Left renal pelvis (tissue), 4 donors: ENCODE results near the gene CDCA3. TPM values are rescaled to one million over a fixed set of nuclear protein-coding genes. Genes with fewer than 3 reads are reported as not detected.
"Not testable (repeated sequence)": the region's sequence is repeated elsewhere in the genome, so short reads cannot be mapped to it uniquely, and the experiment has no call there.

Source experiments
- DNase-seq, 4 donors: peaks; one replicate each; pipeline ENCODE4 v3.0.0-alpha.2; 2013; ENCODE audit warnings: low read depth in 4 of 4, low spot score in 3 of 4
- polyA plus RNA-seq, 4 donors: library from polyadenylated mRNA; unstranded; fragments of 120-200 nt; gene quantifications; one replicate each; pipeline ENCODE4 v1.2.1, GENCODE V29; 2013; ENCODE audit not compliant: insufficient read length in 4 of 4

The CDCA3 gene
- polyA plus RNA-seq = 10 to 100 TPM; 26.1 to 31.9 (median 27.9) TPM

DNA sequence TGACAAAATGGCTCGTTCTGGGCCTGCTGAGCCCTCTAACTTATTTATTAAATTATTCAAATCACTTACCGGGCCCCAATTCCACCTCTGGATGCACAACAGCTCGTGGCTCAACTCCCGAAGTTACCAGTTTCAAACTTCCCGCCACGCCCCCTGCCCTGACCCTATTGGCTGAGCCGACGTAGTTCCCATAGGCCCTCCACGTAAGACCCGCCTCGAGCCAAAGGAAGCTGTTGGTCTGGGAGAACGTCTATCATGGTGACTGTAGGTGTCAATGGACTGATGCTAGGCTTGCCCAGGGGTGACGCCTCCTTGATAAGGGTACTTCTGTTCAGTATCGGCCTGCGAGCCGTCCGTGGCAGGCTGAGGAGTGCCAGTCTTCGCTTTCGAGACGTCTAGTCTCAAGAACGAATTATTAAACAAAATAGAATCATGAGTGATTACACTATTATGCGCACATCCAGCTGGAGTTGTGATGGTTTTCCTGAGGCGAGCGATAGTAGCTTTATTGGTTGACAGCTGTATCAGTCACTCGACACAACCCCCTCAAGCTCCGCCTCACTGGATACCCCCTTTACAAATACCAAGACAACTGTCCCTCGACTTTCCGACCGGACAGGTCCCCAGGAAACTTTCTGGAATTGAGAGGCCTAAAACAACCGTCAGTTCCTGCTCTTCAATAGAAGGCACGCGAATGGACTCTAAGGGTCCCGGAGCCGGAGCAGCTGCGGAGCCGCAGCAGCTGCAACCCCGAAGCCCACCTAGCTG is at the start of gene CDCA3:
Gene CDCA3 (minus strand): TSS at position 134 of the 768 bp plus-strand sequence. CDS start 334 bp downstream, outside the sequence.
- peak in 2 of 4 donors; percentile 90 to 93 for DNase-seq

DNA sequence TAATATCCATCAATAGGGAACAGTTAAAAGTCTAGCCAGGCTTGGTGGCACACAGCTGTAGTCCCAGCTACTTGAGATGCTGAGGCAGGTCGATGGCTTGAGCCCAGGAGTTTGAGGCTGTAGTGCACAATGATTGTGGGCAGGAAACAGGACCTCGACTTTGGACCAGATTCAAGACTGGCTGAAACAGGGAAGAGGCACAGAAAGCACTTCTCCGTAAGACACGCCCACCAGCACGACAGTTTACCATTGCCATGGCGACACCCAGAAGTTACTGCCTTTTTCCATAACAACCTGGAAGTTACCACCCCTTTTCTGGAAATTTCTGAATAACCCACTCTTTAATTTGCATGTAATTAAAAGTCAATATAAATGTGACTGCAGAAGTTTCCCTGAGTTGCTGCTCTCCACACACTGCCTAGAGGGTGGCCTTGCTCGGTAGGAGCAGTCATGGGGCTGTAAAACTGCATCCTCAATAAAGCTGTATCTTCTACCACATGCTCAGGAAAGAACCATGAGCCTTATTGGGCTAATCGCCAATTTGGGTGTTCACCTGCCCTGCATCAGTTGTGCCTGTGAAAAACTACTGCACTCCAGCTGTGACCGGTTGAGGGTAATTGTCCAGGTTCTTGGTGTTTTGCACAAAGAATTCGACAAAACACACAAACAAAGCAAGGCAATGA is 48.9 kb upstream of the CDCA3 start:
- DNase-seq = no peak

DNA sequence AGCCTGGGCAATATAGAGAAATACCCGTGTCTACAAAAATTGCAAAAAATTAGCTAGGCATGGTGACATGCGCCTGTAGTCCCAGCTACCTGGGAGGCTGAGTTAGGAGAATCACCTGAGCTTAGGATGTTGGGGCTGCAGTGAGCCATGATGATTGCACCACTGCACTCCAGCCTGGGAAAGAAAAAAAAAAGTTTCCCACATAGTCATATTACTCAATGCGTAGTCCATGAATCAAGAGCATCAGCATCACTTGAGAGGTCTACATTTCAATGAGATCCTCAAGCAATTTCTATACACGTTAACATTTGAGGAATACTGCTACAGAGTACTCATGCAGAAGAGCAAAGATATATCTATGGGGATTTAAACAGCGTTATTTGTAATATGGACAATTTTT is 48.3 kb upstream of the CDCA3 start:
- no peak for DNase-seq

GRCh38 chr12:6896846-6897435 is 45.9 kb upstream of the CDCA3 start:
- no peak for DNase-seq

DNA sequence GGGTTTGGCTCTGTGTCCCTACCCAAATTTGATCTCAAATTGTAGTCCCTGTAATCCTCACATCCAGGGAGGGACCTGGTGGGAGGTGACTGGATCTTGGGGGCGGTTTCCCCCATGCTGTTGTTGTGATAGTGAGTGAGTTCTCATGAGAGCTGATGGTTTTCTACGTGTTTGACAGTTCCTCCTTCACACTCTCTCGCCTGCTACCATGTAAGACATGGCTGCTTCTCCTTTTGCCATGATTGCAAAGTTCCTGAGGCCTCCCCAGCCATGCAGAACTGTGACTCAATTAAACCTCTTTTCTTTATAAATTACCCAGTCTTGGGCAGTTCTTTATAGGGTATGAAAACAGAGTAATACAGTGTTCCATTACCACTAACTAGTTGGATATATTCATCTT is 43.2 kb upstream of the CDCA3 start:
- no peak for DNase-seq

DNA sequence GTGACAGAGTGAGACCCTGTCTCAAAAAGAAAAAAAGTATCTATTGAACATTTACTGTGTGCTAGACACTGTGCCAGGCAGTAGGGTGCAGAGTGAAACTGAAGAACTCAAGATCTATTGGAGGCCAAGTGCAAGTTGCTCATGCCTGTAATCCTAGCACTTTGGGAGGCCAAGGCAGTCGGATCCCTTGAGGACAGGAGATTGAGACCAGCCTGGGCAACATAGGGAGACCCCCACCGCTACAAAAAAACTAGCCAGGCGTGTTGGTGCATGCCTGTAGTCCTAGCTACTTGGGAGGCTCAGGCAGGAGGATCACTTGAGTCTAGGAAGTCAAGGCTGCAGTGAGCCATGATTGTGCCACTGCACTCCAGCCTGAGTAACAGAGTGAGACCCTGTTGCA is 41.6 kb upstream of the CDCA3 start:
- DNase-seq = not testable (repeated sequence)

GRCh38 chr12:6891646-6892001 is 40.5 kb upstream of the CDCA3 start:
- DNase-seq = no peak

GRCh38 chr12:6890789-6891645 is 39.9 kb upstream of the CDCA3 start:
- peak; percentile 86 to 94 (median 92) for DNase-seq

- DNase-seq = not testable (repeated sequence)
Measured at GRCh38 chr12:6889775-6890573, 38.9 kb upstream of the CDCA3 start.

DNA sequence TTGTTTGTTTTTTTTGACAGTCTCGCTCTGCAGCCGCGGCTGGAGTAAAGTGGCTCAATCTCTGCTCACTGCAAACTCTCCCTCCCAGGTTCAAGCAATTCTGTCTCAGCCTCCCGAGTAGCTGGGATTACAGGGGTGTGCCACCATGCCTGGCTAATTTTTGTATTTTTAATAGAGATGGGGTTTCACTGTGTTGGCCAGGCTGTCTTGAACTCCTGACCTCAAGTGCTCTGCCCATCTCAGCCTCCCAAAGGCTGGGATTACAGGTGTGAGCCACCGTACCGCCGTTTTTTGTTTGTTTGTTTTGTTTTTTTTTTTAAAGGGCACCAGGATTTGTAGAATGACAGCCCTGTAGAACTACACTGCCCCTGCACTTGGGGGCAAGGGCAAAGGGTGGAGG is 37.7 kb upstream of the CDCA3 start:
- not testable (repeated sequence) for DNase-seq

DNA sequence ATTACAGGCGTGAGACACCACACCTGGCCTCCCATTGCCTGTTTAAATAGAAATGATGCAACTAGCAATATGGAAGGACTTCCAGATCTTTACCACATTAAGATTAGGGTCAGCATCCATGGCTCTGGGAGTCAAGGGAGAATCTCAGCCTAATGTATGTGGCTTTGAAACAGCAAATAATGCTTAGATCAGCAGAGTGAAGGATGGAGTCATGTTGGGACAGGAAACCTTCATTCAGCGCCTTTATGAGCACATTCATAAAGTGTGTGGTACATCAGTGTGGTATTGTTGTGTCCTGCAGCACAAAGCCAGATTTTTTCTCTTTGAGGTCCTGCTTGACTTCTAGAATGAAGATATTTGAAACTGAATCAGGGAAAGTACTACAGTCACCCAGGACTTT is 37.3 kb upstream of the CDCA3 start:
- no peak for DNase-seq

- DNase-seq = no peak
Measured at GRCh38 chr12:6887460-6887859, 36.4 kb upstream of the CDCA3 start.

DNA sequence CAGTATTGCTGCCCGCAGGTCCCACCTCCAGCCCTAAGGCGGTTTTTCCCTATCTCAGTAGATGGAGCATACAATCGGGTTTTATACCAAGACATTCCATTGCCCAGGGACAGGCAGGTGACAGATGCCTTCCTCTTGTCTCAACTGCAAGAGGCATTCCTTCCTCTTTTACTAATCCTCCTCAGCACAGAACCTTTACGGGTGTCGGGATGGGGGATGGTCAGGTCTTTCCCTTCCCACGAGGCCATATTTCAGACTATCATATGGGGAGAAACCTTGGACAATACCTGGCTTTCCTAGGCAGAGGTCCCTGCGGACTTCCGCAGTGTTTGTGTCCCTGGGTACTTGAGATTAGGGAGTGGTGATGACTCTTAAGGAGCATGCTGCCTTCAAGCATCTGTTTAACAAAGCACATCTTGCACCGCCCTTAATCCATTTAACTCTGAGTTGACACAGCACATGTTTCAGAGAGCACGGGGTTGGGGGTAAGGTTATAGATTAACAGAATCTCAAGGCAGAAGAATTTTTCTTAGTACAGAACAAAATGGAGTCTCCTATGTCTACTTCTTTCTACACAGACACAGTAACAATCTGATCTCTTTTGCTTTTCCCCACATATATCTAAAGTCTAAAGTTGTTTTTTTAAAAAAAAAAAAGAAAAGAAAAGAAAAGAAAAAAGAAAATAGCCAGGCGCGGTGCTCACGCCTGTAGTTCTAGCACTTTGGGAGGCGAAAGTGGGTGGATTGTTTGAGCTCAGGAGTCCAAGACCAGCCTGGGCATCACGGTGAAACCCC is 35.3 kb upstream of the CDCA3 start:
- DNase-seq = not testable (repeated sequence)

GRCh38 chr12:6884539-6884938 is 33.5 kb upstream of the CDCA3 start:
- DNase-seq = no peak

GRCh38 chr12:6883683-6884082 is 32.6 kb upstream of the CDCA3 start:
- no peak for DNase-seq

- DNase-seq = no peak
Measured at GRCh38 chr12:6883252-6883651, 32.2 kb upstream of the CDCA3 start.

DNA sequence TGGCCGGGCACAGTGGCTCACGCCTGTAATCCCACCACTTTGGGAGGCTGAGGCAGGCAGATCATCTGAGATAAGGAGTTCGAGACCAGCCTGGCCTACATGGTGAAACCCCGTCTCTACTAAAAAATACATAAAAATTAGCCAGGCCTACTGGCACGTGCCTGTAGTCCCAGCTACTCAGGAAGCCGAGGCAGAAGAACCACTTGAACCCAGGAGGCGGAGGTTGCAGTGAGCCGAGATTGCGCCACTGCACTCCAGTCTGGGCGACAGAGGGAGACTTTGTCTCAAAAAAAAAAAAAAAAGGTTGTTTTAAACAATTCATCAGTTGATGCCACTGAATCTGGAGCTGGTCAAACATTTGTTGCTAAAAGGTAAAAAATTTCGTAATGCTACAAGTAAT is 28.7 kb upstream of the CDCA3 start:
- DNase-seq = not testable (repeated sequence)

- not testable (repeated sequence) for DNase-seq
Measured at GRCh38 chr12:6874015-6874368, 22.9 kb upstream of the CDCA3 start.
